UCSD-AML1 (cell line): Measurements from ENCODE around the gene TSC2.
"Not testable (repeated sequence)": the region's sequence is repeated elsewhere in the genome, so short reads cannot be mapped to it uniquely, and the experiment has no call there.

Source experiments
- DNase-seq: peaks from one replicate; lab custom pipeline; 2025; ENCODE audit not compliant: unreplicated experiment; lab: John Stamatoyannopoulos, UW

Gene TSC2

DNA sequence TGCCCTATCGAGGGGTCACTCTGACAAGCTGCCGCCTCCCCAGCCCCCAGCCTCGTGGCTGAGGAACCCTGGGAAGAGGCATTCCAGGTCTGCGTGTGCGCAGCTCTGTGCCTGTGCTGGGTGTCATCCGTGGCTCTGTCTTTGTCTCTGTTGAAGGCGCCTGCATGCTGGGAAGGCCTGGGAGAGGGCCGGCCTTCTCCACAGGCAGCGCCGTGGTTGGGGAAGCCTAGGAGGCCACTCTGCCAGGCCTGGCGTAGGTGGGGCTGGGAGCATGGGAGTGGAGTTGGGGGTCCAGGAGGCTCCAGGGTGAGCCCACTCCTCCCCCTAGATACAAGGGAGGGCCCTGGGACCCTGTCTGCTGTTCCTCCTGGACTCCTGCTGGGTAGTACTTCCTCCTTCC is 17.7 kb upstream of the TSC2 start:
- no peak for DNase-seq

GRCh38 chr16:2031081-2031577 is 16.7 kb upstream of the TSC2 start:
- no peak for DNase-seq

- DNase-seq = no peak
Measured at GRCh38 chr16:2032285-2033056, 15.3 kb upstream of the TSC2 start.

- peak; percentile 60 for DNase-seq
Measured at GRCh38 chr16:2033057-2033908, 14.5 kb upstream of the TSC2 start.

GRCh38 chr16:2033909-2034695 is 13.7 kb upstream of the TSC2 start:
- DNase-seq = not testable (repeated sequence)

GRCh38 chr16:2034696-2035430 is 12.9 kb upstream of the TSC2 start:
- DNase-seq = no peak

DNA sequence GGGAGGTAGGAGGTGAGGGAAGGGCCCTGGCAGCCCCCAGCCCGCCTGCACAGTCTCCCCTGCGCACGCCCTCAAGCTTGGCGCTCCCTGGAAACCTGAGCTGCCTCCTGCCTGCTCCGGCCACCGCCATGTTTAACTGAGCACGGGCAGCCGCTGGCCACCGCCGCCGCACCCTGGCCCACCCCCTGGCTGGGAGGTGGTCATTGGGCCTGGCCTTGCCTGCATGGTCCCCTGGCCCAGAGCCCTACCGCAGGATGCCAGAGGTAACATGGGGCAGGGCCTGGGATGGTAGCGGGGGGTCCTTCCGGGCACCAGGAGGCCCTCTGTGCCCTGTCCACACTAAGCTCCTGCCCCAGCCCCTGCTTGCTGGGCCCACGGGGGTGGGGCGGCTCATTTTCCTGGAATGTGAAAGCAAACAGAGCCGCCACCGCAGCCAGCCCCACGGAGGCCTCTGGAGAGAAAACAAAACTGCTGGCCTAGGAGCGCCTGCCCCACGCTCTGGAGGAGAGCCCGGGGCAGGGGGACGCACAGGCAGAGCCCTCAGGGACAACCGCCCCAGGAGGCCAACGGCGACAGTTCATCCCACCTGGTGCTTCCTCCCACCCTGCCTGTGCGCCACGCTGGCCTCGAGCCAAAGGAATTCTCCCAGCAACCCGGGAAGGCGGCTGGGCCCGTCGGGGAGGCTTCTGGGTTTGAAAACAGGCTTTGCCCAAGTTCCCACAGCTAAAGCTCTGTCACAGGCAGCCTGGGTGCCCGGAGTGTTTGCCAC is 12.2 kb upstream of the TSC2 start:
- DNase-seq = no peak

- DNase-seq = no peak
Measured at GRCh38 chr16:2036200-2036966, 11.4 kb upstream of the TSC2 start.

DNA sequence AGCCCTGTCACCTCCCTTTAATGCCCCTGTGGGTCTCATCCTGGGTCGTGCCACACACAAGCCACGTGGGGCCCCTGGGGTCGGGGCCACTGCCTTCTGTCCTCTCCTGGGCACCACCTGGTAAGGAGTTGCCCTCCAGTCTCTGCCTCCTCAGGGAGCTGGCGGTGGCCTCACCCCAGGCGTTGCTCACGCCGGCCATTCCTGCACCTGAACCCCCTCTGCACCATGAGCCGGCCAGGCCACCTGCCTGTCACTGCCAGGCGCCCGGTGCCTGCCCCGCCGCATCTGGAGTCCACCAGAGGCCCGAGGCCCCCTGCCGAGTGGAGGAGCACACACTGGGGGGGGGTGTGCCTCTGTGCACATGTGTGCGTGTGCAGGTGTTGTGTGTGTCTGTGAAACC is 10.7 kb upstream of the TSC2 start:
- DNase-seq = no peak

GRCh38 chr16:2037647-2038381 is 10.0 kb upstream of the TSC2 start:
- DNase-seq = no peak

DNA sequence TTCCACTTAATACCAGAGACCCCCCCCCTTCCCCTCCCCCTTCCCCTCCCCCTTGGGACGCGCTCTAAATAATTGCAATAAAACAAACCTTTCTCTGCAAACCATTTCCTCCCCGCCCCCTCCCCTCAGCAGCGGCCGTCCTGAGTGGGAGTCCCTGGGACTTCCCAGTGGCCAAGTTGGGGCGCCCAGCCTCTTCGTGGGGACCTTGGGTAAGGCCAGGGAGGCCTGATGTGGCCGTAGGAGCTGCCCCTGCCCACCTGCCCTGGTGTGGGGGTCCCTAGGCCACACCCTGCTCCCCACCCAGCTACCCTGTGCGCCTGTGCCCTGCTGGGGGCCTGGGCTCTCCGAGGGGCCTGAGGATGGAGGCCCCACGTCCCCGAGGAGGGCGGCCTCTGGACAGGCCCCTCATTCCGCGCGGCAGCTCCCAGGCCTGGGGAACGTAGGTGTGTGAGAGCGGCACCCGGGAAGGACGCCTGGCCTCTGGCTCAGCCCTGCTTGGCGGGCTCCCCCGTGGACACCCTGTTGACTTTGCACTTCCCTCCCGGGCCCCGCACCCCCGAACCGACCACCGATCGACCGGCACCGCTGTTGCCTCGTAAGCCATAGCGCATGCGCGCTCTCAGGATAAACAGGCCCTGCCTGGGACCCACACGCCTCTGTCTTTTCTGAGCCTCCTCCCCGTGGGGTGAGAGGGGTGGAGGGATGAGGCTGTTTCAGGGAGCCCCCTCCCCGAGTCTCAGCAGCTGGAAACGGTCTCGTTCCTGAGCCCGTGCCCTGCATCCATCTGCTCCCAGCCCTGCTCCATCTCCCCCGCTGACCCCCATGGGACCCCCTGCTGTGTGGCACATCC is 9.2 kb upstream of the TSC2 start:
- DNase-seq = no peak

GRCh38 chr16:2039274-2040031 is 8.3 kb upstream of the TSC2 start:
- no peak for DNase-seq

DNA sequence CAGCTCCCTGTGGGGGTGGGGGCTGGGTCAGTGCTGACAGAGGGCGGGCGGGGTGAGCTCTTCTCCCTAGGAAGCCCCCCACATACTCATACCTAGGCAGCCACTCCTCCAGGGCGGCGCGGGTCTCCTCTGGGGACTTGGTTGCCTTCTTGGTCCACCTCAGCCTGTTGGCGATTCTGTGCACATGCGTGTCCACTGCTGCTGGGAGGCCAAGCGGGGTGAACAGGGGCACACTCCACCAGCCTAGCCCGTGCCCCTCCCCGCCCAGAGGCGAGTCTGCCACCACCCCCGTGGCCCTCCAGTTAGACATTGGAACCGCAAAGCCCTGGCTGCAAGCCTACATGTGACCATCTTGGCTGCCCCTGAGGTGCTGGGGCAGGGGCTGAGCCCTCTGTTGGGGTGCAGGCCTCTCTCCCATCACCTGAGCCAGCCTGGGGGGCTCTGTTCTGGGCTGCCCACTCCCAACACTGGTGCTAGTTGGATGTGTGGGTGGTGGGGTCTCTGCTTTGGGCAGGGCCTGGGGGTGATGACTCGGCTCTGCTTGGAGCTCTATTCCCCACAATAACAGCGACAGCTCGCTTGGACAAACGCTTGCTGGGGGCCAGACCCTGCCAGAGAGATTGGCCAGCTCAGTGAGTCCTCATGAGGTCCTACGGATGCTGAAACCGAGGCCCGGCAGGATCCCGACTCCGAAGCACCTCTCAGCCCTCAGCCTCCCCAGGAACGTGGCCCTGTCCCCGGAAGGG is 7.6 kb upstream of the TSC2 start:
- DNase-seq = no peak

DNA sequence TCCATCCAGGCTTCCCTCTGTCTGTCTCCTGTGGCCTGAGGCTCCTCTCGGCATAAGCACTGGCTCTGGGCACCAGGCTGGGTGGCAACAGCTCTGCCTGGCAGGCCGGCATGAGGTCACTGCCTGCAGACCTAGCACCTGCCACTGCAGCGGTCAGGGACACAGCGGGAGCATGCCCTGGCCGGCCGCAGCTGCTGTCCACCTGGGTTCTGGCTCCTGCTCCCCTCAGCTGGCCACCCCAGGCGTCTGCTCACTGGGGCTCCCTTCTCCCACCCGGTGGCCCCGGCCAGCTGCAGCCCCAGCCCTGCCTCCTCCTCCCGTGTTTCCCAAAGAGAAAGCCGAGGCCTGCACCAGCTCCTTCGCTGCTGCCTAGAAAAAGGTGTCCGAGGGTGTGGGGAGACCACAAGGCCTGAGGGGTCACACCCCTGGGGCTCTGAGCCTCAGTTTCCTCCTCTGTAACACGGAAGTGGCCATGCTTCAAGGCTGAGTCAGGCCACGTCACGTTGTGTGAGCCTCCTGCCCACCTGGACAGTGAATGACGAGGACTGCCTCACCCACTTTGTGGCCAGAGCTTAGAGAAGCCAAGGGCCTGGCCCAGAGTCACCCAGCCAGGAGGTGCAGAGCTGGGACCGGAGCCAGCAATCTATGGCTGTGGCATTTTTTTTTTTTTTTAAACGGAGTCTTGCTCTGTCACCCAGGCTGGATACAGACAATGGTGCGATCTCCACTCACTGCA is 6.8 kb upstream of the TSC2 start:
- no peak for DNase-seq

DNA sequence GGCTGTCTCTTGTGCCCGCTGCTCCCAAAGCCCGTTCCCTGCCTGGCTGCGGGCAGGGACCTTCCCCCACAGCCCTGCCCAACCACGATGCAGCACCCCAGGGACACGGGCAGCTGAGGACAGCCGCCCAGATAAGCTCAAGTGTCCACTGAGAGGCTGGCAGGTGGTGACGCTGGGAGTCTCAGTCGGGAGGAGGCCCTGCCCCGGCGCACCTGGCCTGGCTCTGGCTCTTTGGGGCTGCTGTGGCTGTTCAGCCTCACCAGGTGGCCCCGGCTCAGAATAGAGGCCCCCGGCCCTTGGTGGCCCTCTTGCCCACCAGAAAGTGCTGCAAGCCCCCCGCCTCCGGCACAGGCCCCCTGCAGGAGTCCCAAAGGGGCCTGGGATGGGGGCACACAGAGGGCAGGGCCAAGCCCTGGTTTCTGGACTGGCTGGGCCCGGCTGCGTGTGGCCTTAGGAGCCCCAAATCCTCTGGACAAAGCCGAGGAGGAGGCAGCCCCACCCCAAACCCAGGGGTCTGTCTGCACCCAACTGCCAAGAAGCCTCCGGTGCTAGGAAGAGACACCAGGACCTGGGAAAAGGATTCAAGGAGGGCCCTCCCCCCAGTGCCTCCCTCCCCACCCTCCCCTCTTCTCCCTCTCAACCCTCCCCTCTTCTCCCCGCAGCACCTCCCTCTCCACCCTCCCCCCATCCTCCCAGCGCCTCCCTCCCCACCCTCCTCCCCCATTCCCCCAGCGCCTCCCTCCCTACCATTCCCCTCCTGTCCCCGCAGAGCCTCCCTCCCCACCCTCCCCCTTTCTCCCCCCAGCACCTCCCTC is 5.4 kb upstream of the TSC2 start:
- DNase-seq = no peak
